ENCODE data around the gene PRKAG2.

The PRKAG2 gene

GRCh38 chr7:151814400-151815009 lies 62.4 kb downstream of the PRKAG2 start:
- Histone ChIP-seq H3K27ac (no peak overlapping the region), H3K4me3 (ENCODE audit: low read depth in 1 of 2, low read length in 1 of 2) (no peak overlapping the region), H3K9me3 (no peaks in the 10 kb centered on the region)

GRCh38 chr7:151813997-151814396 lies 62.9 kb downstream of the PRKAG2 start:
- Histone ChIP-seq H3K27ac (no peak overlapping the region), H3K4me3 (ENCODE audit: low read depth in 1 of 2, low read length in 1 of 2) (no peak overlapping the region), H3K4me1 (ENCODE audit: control insufficient read depth in 1 of 2, insufficient read depth in 1 of 2, low read depth in 1 of 2, low read length in 1 of 2) (no peaks in the 10 kb centered on the region), H3K9me3 (no peaks in the 10 kb centered on the region), H3K27me3 (no peaks in the 10 kb centered on the region), H3K36me3 (no peaks in the 10 kb centered on the region)
- no peak for TF ChIP-seq CTCF (IDR thresholded peaks at IDR 0.05)

More at GRCh38 chr7:151814400-151815009, 62.4 kb downstream of the PRKAG2 start:
- H3K27me3 ChIP-seq: no peaks in the 10 kb centered on the region
- H3K36me3 ChIP-seq: no peaks in the 10 kb centered on the region
- no peak for TF ChIP-seq CTCF (IDR thresholded peaks at IDR 0.05)
- no peaks in the 10 kb centered on the region for H3K4me1 ChIP-seq (ENCODE audit: control insufficient read depth in 1 of 2, insufficient read depth in 1 of 2, low read depth in 1 of 2, low read length in 1 of 2)

GRCh38 chr7:151813445-151813844 lies 63.5 kb downstream of the PRKAG2 start:
- no peak for TF ChIP-seq CTCF (IDR thresholded peaks at IDR 0.05)
- Histone ChIP-seq H3K27me3 (no peaks in the 10 kb centered on the region), H3K27ac (no peak overlapping the region), H3K36me3 (no peaks in the 10 kb centered on the region), H3K4me1 (ENCODE audit: control insufficient read depth in 1 of 2, insufficient read depth in 1 of 2, low read depth in 1 of 2, low read length in 1 of 2) (no peaks in the 10 kb centered on the region), H3K9me3 (no peaks in the 10 kb centered on the region), H3K4me3 (ENCODE audit: low read depth in 1 of 2, low read length in 1 of 2) (no peak overlapping the region)

- Histone ChIP-seq H3K27me3 (peaks cover 2% of the 10 kb centered on the region), H3K36me3 (no peaks in the 10 kb centered on the region), H3K9me3 (no peaks in the 10 kb centered on the region), H3K4me3 (ENCODE audit: low read depth in 1 of 2, low read length in 1 of 2) (no peak overlapping the region), H3K27ac (no peak overlapping the region), H3K4me1 (ENCODE audit: control insufficient read depth in 1 of 2, insufficient read depth in 1 of 2, low read depth in 1 of 2, low read length in 1 of 2) (peaks cover 0 to 3% of the 10 kb centered on the region in 2 experiments)
- TF ChIP-seq CTCF (IDR thresholded peaks at IDR 0.05): no peak
Measured at GRCh38 chr7:151812967-151813366, 63.9 kb downstream of the PRKAG2 start.

GRCh38 chr7:151810441-151811232 lies 66.3 kb downstream of the PRKAG2 start:
- Histone ChIP-seq H3K4me3 (ENCODE audit: low read depth in 1 of 2, low read length in 1 of 2) (no peak overlapping the region), H3K9me3 (no peaks in the 10 kb centered on the region), H3K4me1 (ENCODE audit: control insufficient read depth in 1 of 2, insufficient read depth in 1 of 2, low read depth in 1 of 2, low read length in 1 of 2) (peaks cover 16 to 22% of the 10 kb centered on the region in 2 experiments), H3K36me3 (no peaks in the 10 kb centered on the region), H3K27me3 (peaks cover 12% of the 10 kb centered on the region), H3K27ac (no peak overlapping the region)
- no peak for TF ChIP-seq CTCF (IDR thresholded peaks at IDR 0.05)

Measured in neutrophil (primary cell).